ENCODE measurements around the gene F8.
"Not testable (repeated sequence)": the region's sequence is repeated elsewhere in the genome, so short reads cannot be mapped to it uniquely, and the experiment has no call there.

The F8 gene

GRCh38 chrX:155026727-155027508, 4.4 kb upstream of the F8 start, which contains the start of gene FUNDC2:
Gene FUNDC2, plus strand, starts transcription at chrX:155026844. Its CDS starts 95 bp downstream, at chrX:155026939.
- Histone ChIP-seq H3K9ac (ENCODE audit: insufficient read length) (peak within 1 kb of the TSS; percentile 95), H3K9me3 (ENCODE audit: low read depth, low read length) (no peaks in the 10 kb centered on the region), H3K27ac (peak within 1 kb of the TSS; percentile 98), H3K4me3 (peak within 1 kb of the TSS; percentile 93), H3K36me3 (ENCODE audit: insufficient read depth, low read length) (no peaks in the 10 kb centered on the region)
- peak; percentile 57 for DNase-seq (ENCODE audit: low read depth, low spot score)
- TF ChIP-seq POLR2AphosphoS5 (IDR thresholded peaks at IDR 0.05; ENCODE audit: borderline replicate concordance, low read depth, low read length): peak; percentile 48; the same call in 1 of the 2 replicates
- TF ChIP-seq EZH2 (IDR thresholded peaks at IDR 0.05): no peak

- H3K9ac ChIP-seq (ENCODE audit: insufficient read length): peak overlapping the region; percentile 88
- peak overlapping the region; percentile 98 for H3K27ac ChIP-seq
- peak overlapping the region; percentile 93 for H3K4me3 ChIP-seq
- TF ChIP-seq EZH2 (IDR thresholded peaks at IDR 0.05) (no peak), POLR2AphosphoS5 (IDR thresholded peaks at IDR 0.05; ENCODE audit: borderline replicate concordance, low read depth, low read length) (no peak), FOXP2 (optimal IDR thresholded peaks at IDR 0.05; ENCODE audit: control extremely low read depth, extremely low read length, insufficient read depth) (no peak)
- no peak for DNase-seq (ENCODE audit: low read depth, low spot score)
- no peaks in the 10 kb centered on the region for H3K9me3 ChIP-seq (ENCODE audit: low read depth, low read length)
- H3K36me3 ChIP-seq (ENCODE audit: insufficient read depth, low read length): no peaks in the 10 kb centered on the region
Observed at GRCh38 chrX:155026420-155026726, 3.9 kb upstream of the F8 start.

GRCh38 chrX:155023907-155024833, 1.6 kb upstream of the F8 start:
- TF ChIP-seq FOXP2 (optimal IDR thresholded peaks at IDR 0.05; ENCODE audit: control extremely low read depth, extremely low read length, insufficient read depth) (no peak), EZH2 (IDR thresholded peaks at IDR 0.05) (no peak), POLR2AphosphoS5 (IDR thresholded peaks at IDR 0.05; ENCODE audit: borderline replicate concordance, low read depth, low read length) (no peak)
- H3K9me3 ChIP-seq (ENCODE audit: low read depth, low read length): no peaks in the 10 kb centered on the region
- H3K27ac ChIP-seq: no peak overlapping the region
- no peak overlapping the region for H3K9ac ChIP-seq (ENCODE audit: insufficient read length)
- no peaks in the 10 kb centered on the region for H3K36me3 ChIP-seq (ENCODE audit: insufficient read depth, low read length)
- H3K4me3 ChIP-seq: no peak overlapping the region
- DNase-seq (ENCODE audit: low read depth, low spot score): no peak

- H3K9ac ChIP-seq (ENCODE audit: insufficient read length): no peak overlapping the region
- no peaks in the 10 kb centered on the region for H3K9me3 ChIP-seq (ENCODE audit: low read depth, low read length)
- H3K4me3 ChIP-seq: no peak overlapping the region
- no peak for DNase-seq (ENCODE audit: low read depth, low spot score)
- TF ChIP-seq POLR2AphosphoS5 (IDR thresholded peaks at IDR 0.05; ENCODE audit: borderline replicate concordance, low read depth, low read length): no peak
- no peaks in the 10 kb centered on the region for H3K36me3 ChIP-seq (ENCODE audit: insufficient read depth, low read length)
- H3K27ac ChIP-seq: no peak overlapping the region
Observed at GRCh38 chrX:155020591-155020990, 1.9 kb downstream of the F8 start.

GRCh38 chrX:155009994-155010472, 12.5 kb downstream of the F8 start:
- TF ChIP-seq POLR2AphosphoS5 (IDR thresholded peaks at IDR 0.05; ENCODE audit: borderline replicate concordance, low read depth, low read length) (no peak), FOXP2 (optimal IDR thresholded peaks at IDR 0.05; ENCODE audit: control extremely low read depth, extremely low read length, insufficient read depth) (no peak), EZH2 (IDR thresholded peaks at IDR 0.05) (no peak)
- Histone ChIP-seq H3K4me3 (no peak overlapping the region), H3K27ac (no peak overlapping the region), H3K9ac (ENCODE audit: insufficient read length) (no peak overlapping the region), H3K36me3 (ENCODE audit: insufficient read depth, low read length) (no peaks in the 10 kb centered on the region), H3K9me3 (ENCODE audit: low read depth, low read length) (no peaks in the 10 kb centered on the region)
- DNase-seq (ENCODE audit: low read depth, low spot score): no peak

GRCh38 chrX:155008578-155008977, 13.9 kb downstream of the F8 start:
- not testable (repeated sequence) for H3K9me3 ChIP-seq (ENCODE audit: low read depth, low read length); H3K4me3 ChIP-seq; DNase-seq (ENCODE audit: low read depth, low spot score)

GRCh38 chrX:155006913-155007671, 15.4 kb downstream of the F8 start:
- not testable (repeated sequence) for H3K27ac ChIP-seq; H3K9ac ChIP-seq (ENCODE audit: insufficient read length); H3K9me3 ChIP-seq (ENCODE audit: low read depth, low read length); H3K36me3 ChIP-seq (ENCODE audit: insufficient read depth, low read length); DNase-seq (ENCODE audit: low read depth, low spot score); H3K4me3 ChIP-seq

More at GRCh38 chrX:155008578-155008977, 13.9 kb downstream of the F8 start:
- H3K27ac ChIP-seq; H3K36me3 ChIP-seq (ENCODE audit: insufficient read depth, low read length); H3K9ac ChIP-seq (ENCODE audit: insufficient read length): not testable (repeated sequence)

- not testable (repeated sequence) for H3K4me3 ChIP-seq; DNase-seq (ENCODE audit: low read depth, low spot score); H3K36me3 ChIP-seq (ENCODE audit: insufficient read depth, low read length); H3K9ac ChIP-seq (ENCODE audit: insufficient read length); H3K27ac ChIP-seq; H3K9me3 ChIP-seq (ENCODE audit: low read depth, low read length)
Observed at GRCh38 chrX:155006379-155006778, 16.1 kb downstream of the F8 start.

Measured in SK-N-MC (cell line).